ENCODE measurements around the gene IRF1. TPM values are rescaled to one million over a fixed set of nuclear protein-coding genes. Genes with fewer than 3 reads are reported as not detected.
A peak's percentile ranks its signal among the peaks of the same experiment; 100 is the strongest.

Gene IRF1
- total RNA-seq, 2 donors from 2014 or later, result 42.2 to 47.0 TPM

- no peak overlapping the region for H3K27ac ChIP-seq
- H3K36me3 ChIP-seq, result no peaks in the 10 kb centered on the region
- WGBS, result 67% methylated on average over 8 of the region's 10 CpGs
- intact Hi-C loops (cut with DNase I), result loop anchor here (1.0 to 2.0 kb wide), 2 partner anchors 83 to 116 kb away; no protein-coding TSS in a partner anchor
- peaks cover 2% of the 10 kb centered on the region for H3K4me1 ChIP-seq (replicated peaks)
- no peaks in the 10 kb centered on the region for H3K9me3 ChIP-seq
- no peak overlapping the region for H3K4me3 ChIP-seq
- no peaks in the 10 kb centered on the region for H3K27me3 ChIP-seq (replicated peaks; ENCODE audit: insufficient read depth)
- TF ChIP-seq POLR2AphosphoS5 (IDR thresholded peaks at IDR 0.05) (no peak), POLR2A (IDR thresholded peaks at IDR 0.05) (no peak)
- TF ChIP-seq, protein P1, sequence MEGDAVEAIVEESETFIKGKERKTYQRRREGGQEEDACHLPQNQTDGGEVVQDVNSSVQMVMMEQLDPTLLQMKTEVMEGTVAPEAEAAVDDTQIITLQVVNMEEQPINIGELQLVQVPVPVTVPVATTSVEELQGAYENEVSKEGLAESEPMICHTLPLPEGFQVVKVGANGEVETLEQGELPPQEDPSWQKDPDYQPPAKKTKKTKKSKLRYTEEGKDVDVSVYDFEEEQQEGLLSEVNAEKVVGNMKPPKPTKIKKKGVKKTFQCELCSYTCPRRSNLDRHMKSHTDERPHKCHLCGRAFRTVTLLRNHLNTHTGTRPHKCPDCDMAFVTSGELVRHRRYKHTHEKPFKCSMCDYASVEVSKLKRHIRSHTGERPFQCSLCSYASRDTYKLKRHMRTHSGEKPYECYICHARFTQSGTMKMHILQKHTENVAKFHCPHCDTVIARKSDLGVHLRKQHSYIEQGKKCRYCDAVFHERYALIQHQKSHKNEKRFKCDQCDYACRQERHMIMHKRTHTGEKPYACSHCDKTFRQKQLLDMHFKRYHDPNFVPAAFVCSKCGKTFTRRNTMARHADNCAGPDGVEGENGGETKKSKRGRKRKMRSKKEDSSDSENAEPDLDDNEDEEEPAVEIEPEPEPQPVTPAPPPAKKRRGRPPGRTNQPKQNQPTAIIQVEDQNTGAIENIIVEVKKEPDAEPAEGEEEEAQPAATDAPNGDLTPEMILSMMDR (IDR thresholded peaks at IDR 0.05), result no peak
- DNase-seq (ENCODE audit: low spot score), result peak; percentile 3
Observed at GRCh38 chr5:132501961-132502931, 11.7 kb upstream of the IRF1 start.

DNA sequence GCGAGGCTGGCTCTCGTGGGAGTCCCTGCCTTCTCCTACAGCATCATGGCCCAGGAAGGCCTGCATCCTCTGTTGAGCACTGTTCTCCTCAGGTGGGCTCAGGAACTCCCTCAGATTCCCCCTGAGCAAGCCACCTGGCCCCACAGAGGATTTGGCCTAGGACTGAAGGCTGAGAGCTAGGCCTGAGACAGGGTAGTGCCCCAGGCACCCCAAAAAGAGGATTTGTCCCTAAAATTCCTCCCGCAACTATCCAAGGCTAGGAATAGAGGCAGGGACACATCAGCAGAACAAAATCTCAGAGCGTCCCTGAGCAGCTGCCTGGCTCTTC is 11.0 kb upstream of the IRF1 start:
- Histone ChIP-seq H3K4me1 (replicated peaks) (peaks cover 2% of the 10 kb centered on the region), H3K36me3 (no peaks in the 10 kb centered on the region), H3K4me3 (no peak overlapping the region), H3K9me3 (no peaks in the 10 kb centered on the region), H3K27ac (peak overlapping the region in 1 of 2 donors; percentile 38), H3K27me3 (replicated peaks; ENCODE audit: insufficient read depth) (no peaks in the 10 kb centered on the region)
- TF ChIP-seq POLR2AphosphoS5 (IDR thresholded peaks at IDR 0.05) (no peak), POLR2A (IDR thresholded peaks at IDR 0.05) (no peak)
- TF ChIP-seq, protein P1 (IDR thresholded peaks at IDR 0.05), result no peak
- intact Hi-C loops (cut with DNase I), result loop anchor here (1.0 to 2.0 kb wide), 2 partner anchors 83 to 115 kb away; no protein-coding TSS in a partner anchor
- DNase-seq (ENCODE audit: low spot score), result no peak
- WGBS, result 82% methylated on average over 4 of the region's 4 CpGs

DNA sequence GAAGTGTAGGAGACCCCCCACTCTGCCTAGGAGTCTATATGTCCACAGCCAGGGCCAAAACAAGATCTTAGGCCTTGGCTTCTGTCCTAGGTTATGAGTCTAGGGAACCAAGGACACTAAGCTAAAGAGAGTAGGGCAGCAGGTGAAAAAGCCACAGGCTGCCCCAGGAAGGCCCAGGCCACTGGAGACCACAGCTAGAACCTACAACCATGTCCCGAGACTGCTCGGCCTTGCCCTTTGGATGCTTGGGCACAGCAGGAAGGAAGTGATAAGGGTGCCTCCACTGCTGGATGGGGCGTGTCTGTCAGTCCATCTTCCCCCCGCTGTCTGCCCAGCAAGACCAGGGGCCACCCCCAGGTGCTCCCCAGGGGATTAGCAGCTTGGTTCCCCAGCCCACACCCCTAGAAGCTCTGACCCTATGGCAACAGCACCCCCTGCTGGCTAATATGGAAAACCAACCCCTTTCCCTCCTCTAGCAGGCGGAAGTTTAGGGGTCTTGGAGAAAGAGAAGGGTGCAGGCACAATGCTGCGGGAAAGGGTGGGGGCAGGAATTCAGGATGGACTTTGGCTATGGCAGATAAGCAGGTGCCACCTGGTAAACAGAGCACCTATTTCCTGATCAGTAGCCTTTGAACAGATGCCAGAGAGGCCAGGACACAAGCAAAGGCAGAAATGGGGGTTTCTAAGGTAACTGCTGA is 10.5 kb upstream of the IRF1 start:
- Histone ChIP-seq H3K27ac (peak overlapping the region in 1 of 2 donors; percentile 38), H3K27me3 (replicated peaks; ENCODE audit: insufficient read depth) (no peaks in the 10 kb centered on the region)

GRCh38 chr5:132500244-132500930 is 9.8 kb upstream of the IRF1 start:
- H3K4me3 ChIP-seq, result no peak overlapping the region
- no peaks in the 10 kb centered on the region for H3K4me1 ChIP-seq (replicated peaks)
- H3K27ac ChIP-seq, result peak overlapping the region in 1 of 2 donors; percentile 38
- no peaks in the 10 kb centered on the region for H3K36me3 ChIP-seq
- no peak for TF ChIP-seq POLR2AphosphoS5 (IDR thresholded peaks at IDR 0.05)
- TF ChIP-seq, protein P1 (IDR thresholded peaks at IDR 0.05), result no peak
- TF ChIP-seq POLR2A (IDR thresholded peaks at IDR 0.05), result no peak
- DNase-seq (ENCODE audit: low spot score), result peak; percentile 3
- no peaks in the 10 kb centered on the region for H3K27me3 ChIP-seq (replicated peaks; ENCODE audit: insufficient read depth)
- intact Hi-C loops (cut with DNase I), result loop anchor here (2.0 kb wide), 1 partner anchor 82 kb away; no protein-coding TSS in a partner anchor
- no peaks in the 10 kb centered on the region for H3K9me3 ChIP-seq
- 92% methylated on average over 6 of the region's 6 CpGs for WGBS

More for the DNA sequence above, 10.5 kb upstream of the IRF1 start:
- no peaks in the 10 kb centered on the region for H3K36me3 ChIP-seq
- no peaks in the 10 kb centered on the region for H3K9me3 ChIP-seq
- intact Hi-C loops (cut with DNase I), result loop anchor here (1.0 to 2.0 kb wide), 2 partner anchors 82 to 115 kb away; no protein-coding TSS in a partner anchor
- WGBS, result 80% methylated on average over 4 of the region's 6 CpGs
- DNase-seq (ENCODE audit: low spot score), result peak; percentile 33
- peaks cover 2% of the 10 kb centered on the region for H3K4me1 ChIP-seq (replicated peaks)
- TF ChIP-seq POLR2A (IDR thresholded peaks at IDR 0.05) (no peak), POLR2AphosphoS5 (IDR thresholded peaks at IDR 0.05) (no peak)
- TF ChIP-seq, protein P1 (IDR thresholded peaks at IDR 0.05), result peak; percentile 78 to 92 (median 90)
- no peak overlapping the region for H3K4me3 ChIP-seq

Measured in prostate gland (tissue), 2 donors.